HG03439 (cell line): ENCODE data around the gene SMAP1.

Source experiments
- ATAC-seq: cut with Tn5 transposase; IDR thresholded peaks from one replicate; pipeline ENCODE4 v1.9.1; 2021; ENCODE audit warnings: mild to moderate bottlenecking, moderate library complexity; ENCODE audit not compliant: unreplicated experiment

SMAP1 gene

DNA sequence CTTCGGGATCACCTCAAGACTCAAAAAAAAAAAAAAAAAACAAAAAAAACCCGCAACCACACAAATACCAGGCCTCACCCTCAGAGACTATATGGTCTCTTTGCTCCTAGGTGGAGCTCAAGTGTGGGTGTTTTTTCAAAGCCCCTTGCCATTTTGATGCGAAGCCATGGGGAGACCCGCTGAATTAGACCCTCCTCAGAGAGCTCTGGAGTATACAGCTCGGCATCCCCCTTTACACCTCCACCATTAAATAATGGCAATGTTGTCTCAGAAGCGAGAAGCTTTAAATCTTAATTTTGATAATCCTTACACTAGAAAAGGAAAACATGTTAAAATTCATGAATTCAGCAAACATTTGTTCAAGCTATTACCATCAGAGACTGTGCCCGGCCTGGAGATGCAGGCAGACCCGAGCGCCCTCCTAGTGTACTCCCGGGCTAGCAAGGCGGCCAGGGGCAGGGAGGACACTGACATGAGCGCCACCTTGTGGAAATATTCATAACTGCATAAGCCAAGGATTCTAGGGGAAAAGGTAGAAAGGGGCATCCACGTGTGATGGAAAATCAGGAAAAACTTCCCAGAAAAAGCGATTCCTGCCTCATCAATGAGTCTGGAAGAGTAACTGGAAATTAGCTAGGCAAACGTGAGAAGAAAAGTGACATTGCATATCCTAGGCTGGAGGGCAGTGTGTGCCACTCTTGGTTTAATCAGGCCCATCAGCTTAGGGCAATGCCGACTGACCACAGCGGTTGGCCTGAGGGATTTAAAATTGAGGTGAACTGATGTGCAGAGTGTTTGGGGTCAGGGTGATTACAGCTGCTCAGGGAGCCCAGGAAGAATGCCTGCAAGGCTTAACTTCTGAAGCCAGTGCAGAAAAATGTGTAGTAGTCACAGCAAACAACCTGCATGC is 216.6 kb downstream of the SMAP1 start:
- ATAC-seq, result no peak

DNA sequence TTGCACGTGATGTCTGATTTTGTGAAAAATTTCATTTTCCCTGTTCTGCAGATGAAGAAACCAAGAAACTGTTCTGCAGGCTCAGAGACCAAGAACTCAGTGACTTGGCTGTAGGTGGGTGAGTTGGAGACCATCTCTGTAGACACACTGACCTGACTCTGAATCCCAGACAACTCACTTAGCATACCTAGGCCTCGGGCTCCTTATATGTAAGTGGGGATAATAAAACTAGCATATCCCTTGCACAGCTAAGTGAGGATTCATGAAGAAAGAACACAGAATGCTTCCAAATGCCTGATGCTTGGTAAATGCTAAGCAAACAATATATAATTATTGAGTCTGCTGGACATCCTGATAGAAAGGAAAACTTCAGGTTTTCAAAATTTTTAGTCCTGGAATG is 218.4 kb downstream of the SMAP1 start:
- ATAC-seq, result no peak

DNA sequence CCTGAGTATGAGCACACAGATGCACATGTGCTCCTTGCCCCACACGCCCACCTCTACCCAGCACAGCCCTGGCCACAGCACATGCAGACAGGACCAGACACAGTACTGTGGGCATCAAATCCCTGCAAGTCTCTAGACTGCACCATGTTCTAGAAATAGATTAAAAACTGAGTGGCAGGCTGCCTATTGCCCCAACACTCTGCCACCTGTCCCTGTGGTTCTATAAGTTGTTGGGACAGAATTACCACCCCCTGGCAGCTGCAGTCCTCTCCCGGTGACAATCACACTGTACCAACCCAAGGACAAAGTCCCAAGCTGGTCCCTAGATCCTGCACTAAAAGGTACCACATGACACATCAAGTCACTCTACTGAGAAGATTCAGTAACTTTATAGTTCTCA is 219.0 kb downstream of the SMAP1 start:
- ATAC-seq, result no peak

DNA sequence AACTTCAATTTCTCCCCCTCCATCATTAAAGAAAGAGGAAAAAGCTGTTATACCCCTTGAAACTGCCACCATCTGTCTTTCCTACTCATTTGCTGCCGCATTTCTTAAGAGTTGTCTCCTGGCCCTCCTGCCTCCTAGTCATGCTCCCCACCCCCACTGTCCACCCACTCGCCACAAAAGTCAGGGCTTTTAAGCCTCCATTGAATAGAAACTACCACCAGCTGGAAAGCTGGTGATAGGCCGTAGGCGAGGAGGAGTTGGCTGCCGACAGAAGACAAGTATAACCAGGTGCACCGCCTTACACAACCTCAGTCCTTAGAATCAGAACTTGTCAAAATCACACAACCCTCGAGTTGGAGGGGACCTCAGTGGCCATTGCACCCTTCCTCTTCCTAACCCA is 221.6 kb downstream of the SMAP1 start:
- ATAC-seq, result no peak

DNA sequence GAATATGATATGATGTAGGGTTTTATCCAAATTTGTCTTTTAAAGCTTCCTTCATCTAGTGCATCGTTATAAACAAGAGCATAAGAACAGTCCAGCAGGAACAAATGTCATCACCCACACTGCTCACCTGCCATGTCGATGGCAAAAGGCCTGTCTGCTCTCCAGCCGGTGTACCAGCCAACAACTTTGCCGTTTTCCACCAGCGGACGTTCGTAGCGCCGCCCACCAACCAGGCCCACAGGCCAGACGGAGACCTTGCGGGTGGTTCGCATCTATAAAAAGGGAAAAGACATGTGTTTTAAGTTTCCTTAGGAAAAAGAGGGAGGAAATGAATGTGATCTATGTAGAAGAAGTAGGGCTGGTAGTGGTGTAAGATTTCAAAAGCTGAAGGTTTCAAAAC is 226.3 kb downstream of the SMAP1 start:
- ATAC-seq, result no peak

DNA sequence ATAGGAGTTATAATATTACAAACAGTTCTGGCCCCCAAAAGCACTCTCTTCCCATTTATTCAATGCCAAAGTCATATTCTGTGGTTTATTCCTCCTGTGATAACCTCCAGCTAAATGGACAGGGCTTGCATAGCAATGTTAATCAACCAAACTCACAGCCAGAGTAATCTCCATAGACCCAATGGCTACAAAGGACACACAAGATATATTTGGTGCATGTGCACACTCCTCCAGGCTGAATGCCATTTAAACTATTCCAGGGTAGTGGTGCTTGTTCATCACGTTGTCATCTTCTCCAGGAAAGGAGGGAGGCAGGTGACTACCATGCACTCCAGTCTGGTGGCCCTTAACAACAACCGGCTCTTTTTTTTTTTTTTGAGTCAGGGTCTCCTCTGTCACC is 232.4 kb downstream of the SMAP1 start:
- no peak for ATAC-seq

DNA sequence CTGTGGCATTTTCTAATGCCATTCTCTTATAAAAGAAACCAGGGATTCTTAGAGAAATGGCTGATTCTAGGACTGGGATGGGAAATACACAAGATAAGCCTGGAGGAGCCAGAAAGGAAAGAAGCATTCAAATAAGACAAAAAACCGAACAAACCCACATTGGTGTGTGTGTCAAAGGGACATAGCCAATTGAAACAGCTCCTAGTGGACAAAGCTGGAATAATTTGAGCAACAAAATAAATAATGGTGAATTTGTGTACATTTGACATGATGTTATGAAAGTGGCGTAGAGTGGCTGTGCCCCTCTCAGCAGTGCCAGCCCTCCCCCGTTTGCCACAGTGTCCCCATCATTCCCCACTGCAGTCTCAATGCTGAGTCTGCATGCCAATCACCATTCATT is 233.6 kb downstream of the SMAP1 start:
- no peak for ATAC-seq

DNA sequence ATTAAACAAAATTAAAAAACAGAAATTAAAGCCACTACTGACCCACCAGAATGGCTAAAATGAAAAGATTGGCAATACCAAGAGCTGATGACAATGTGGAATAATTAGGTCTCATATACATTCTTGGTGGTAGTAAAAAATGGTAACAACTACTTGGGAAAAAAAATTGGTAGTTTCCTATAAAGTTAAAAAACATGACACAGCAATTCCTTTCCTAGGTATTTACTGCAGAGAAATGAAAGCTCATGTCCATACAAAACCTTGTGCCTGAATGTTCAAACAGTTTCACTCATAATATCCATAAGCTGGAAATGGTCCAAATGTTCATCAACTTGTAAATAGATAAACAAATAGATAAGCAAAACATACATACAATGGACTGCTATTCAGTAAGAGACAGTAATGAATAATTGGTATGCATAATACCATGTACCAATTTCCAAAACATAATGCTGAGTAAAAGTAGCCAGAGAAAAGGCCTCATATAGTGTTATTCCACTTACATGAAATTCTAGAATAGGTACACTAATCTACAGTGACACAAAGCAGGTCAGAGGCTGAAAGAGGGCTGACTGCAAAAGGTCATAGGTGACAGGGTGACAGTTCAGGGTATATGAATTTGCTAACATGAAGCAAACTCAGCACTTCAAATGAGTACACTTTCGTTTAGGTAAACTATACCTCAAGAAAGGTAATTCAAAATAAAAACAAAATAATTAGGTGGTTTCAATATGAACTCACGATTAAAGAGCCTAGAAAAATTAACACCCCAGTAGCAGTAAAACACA is 236.2 kb downstream of the SMAP1 start:
- ATAC-seq, result no peak

DNA sequence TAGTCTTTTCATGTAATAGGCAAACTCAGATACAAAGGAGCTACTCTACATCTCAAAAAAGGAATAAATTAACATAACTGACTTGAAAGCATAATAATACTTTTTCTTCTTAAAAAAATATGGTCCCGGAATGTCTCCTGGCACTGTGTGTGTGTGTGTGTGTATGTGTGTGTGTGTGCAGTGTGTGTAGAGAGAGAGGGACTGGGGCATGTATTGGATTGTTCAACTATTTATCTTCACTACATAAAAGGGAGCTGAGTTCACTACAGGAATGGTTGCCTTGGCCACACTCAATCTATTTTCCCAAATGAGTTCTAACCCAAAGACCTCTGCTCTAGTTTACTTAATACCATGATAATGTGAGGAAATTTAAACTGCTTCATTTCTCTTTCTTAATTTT is 238.1 kb downstream of the SMAP1 start:
- no peak for ATAC-seq
